KMS-11 (cell line): ENCODE data around the gene HSD17B11.
A peak's percentile ranks its signal among the peaks of the same experiment; 100 is the strongest.
"Not testable (repeated sequence)": the region's sequence is repeated elsewhere in the genome, so short reads cannot be mapped to it uniquely, and the experiment has no call there.

Experiments used
- H2AFZ ChIP-seq: fragments of 200-600 bp; sonication (generic); 2 replicates; pipeline ENCODE4 v1.6.1; 2016; ENCODE audit warnings: antibody characterized with exemption, mixed run types, low read depth
- H3K27ac ChIP-seq: fragments of 200-600 bp; sonication (generic); 2 replicates; pipeline ENCODE4 v1.6.1; 2016; ENCODE audit warnings: mild to moderate bottlenecking, mixed run types
- H3K27me3 ChIP-seq: fragments of 200-600 bp; sonication (generic); 2 replicates; pipeline ENCODE4 v1.6.1; 2017; ENCODE audit warnings: mild to moderate bottlenecking, low read depth, mixed run types, moderate library complexity; ENCODE audit not compliant: insufficient read depth
- H3K36me3 ChIP-seq: fragments of 200-600 bp; sonication (generic); 2 replicates; pipeline ENCODE4 v1.6.1; 2017; ENCODE audit warnings: mild to moderate bottlenecking, mixed run types; ENCODE audit not compliant: insufficient read depth
- H3K4me1 ChIP-seq: fragments of 200-600 bp; sonication (generic); 2 replicates; pipeline ENCODE4 v1.6.1; 2016; ENCODE audit warnings: mild to moderate bottlenecking, low read depth, mixed run types; ENCODE audit not compliant: poor library complexity, severe bottlenecking
- H3K4me2 ChIP-seq: fragments of 200-600 bp; sonication (generic); 2 replicates; pipeline ENCODE4 v1.7.0; 2016; ENCODE audit warnings: mild to moderate bottlenecking, mixed run types
- H3K4me3 ChIP-seq: fragments of 200-600 bp; sonication (generic); IDR thresholded peaks from 2 replicates; pipeline ENCODE4 v1.6.1; 2017; ENCODE audit warnings: low read depth, low read length, mixed read lengths; ENCODE audit not compliant: insufficient read depth
- H3K79me2 ChIP-seq: fragments of 200-600 bp; sonication (generic); 2 replicates; pipeline ENCODE4 v1.6.1; 2016; ENCODE audit warnings: low read depth, mixed run types; ENCODE audit not compliant: insufficient read depth
- H3K9ac ChIP-seq: fragments of 200-600 bp; sonication (generic); 2 replicates; pipeline ENCODE4 v1.6.1; 2016; ENCODE audit warnings: mild to moderate bottlenecking, mixed run types
- H4K20me1 ChIP-seq: fragments of 200-600 bp; sonication (generic); 2 replicates; pipeline ENCODE4 v1.6.1; 2016; ENCODE audit warnings: mild to moderate bottlenecking, mixed run types; ENCODE audit not compliant: insufficient read depth
- CTCF ChIP-seq: fragments of 200-600 bp; sonication (generic); conservative IDR thresholded peaks from 2 replicates; pipeline ENCODE4 v1.6.1; 2017; ENCODE audit warnings: low read depth, mild to moderate bottlenecking, antibody characterized with exemption, low read length, moderate library complexity, mixed read lengths

The HSD17B11 gene

DNA sequence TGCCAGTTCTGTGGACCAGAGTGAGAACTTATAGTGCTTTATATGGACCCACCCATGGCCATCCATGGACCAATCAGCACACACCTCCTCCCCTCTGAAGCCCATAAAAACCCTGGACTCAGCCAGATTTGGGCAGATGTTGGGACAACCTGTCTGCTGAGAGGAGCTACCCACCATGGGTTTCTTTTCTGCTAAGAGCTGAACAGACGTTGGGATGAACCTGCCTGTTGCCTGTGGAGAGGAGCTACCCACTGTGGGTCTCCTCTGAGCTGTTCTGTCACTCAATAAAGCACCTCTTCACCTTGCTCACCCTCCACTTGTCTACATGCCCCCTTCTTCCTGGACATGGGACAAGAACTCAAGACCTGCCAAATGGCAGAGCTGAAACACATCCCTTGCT is 9.0 kb upstream of the HSD17B11 start:
- H3K27ac ChIP-seq: no peak overlapping the region
- no peak overlapping the region for H2AFZ ChIP-seq
- H3K36me3 ChIP-seq: no peaks in the 10 kb centered on the region
- TF ChIP-seq CTCF: no peak
- H3K4me3 ChIP-seq: no peak overlapping the region
- H3K9ac ChIP-seq: no peak overlapping the region
- no peaks in the 10 kb centered on the region for H3K79me2 ChIP-seq
- H3K27me3 ChIP-seq: no peaks in the 10 kb centered on the region
- no peaks in the 10 kb centered on the region for H3K4me1 ChIP-seq
- no peaks in the 10 kb centered on the region for H4K20me1 ChIP-seq
- H3K4me2 ChIP-seq: no peak overlapping the region

DNA sequence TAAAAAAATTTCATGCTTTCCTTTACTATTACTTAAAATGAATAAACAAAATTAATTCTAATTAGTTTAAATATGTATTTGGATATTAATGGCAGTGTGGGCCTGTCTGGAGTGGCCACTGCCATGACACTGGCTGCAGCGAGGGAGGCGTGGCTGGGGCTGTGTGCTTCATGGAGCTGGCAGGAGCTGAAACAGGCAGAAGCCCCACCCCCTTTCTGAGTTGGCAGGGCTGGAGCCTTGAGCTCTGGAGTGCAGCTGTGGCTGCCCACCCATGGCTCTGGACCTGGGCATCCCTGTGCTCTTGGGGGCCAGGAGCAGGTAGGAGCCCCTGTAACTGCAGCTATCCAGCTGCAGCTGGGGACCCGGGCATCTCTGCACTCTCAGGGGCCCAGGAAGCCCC is 8.2 kb upstream of the HSD17B11 start:
- Histone ChIP-seq H4K20me1 (no peaks in the 10 kb centered on the region), H3K79me2 (no peaks in the 10 kb centered on the region), H3K4me2 (no peak overlapping the region), H3K27ac (no peak overlapping the region), H3K36me3 (no peaks in the 10 kb centered on the region), H3K27me3 (no peaks in the 10 kb centered on the region), H3K9ac (no peak overlapping the region), H2AFZ (no peak overlapping the region), H3K4me1 (no peaks in the 10 kb centered on the region), H3K4me3 (no peak overlapping the region)
- TF ChIP-seq CTCF: no peak

GRCh38 chr4:87395851-87396250 is 4.9 kb upstream of the HSD17B11 start:
- not testable (repeated sequence) for H3K4me3 ChIP-seq, H3K9ac ChIP-seq, H2AFZ ChIP-seq, H3K36me3 ChIP-seq, H3K27me3 ChIP-seq, H4K20me1 ChIP-seq, H3K79me2 ChIP-seq, H3K27ac ChIP-seq, H3K4me2 ChIP-seq, H3K4me1 ChIP-seq

- H4K20me1 ChIP-seq, H3K4me1 ChIP-seq, H2AFZ ChIP-seq, H3K36me3 ChIP-seq, H3K27me3 ChIP-seq, H3K27ac ChIP-seq, H3K4me3 ChIP-seq, H3K79me2 ChIP-seq, H3K9ac ChIP-seq, H3K4me2 ChIP-seq: not testable (repeated sequence)
These were observed 4.1 kb upstream of the HSD17B11 start for GRCh38 chr4:87395073-87395472.

GRCh38 chr4:87392183-87392582 is 1.2 kb upstream of the HSD17B11 start:
- H3K4me3 ChIP-seq: no peak overlapping the region
- H3K27ac ChIP-seq: no peak overlapping the region
- H2AFZ ChIP-seq: peak overlapping the region; percentile 85; the same call in 1 of the 2 replicates
- TF ChIP-seq CTCF: no peak
- no peaks in the 10 kb centered on the region for H4K20me1 ChIP-seq
- peaks cover 30% of the 10 kb centered on the region for H3K4me1 ChIP-seq
- H3K79me2 ChIP-seq: peaks cover 37% of the 10 kb centered on the region
- H3K4me2 ChIP-seq: peak overlapping the region; percentile 82
- H3K9ac ChIP-seq: no peak overlapping the region
- H3K36me3 ChIP-seq: no peaks in the 10 kb centered on the region
- H3K27me3 ChIP-seq: no peaks in the 10 kb centered on the region
